ENCODE data around the gene GPR17. TPM values are rescaled to one million over a fixed set of nuclear protein-coding genes. Genes with fewer than 3 reads are reported as not detected.

The GPR17 gene
- total and polyA plus RNA-seq, 9 of the 15 experiments (the other 6 are each of a cell fraction or from before 2014, with no cell fraction given): not detected

GRCh38 chr2:127664065-127664894 is 18.3 kb downstream of the GPR17 start:
- intact Hi-C loops (cut with micrococcal nuclease) (no loop called here), in situ Hi-C loops (cut with MboI) (no loop called here)
- Histone ChIP-seq H3K9ac (ENCODE audit: insufficient read depth in 1 of 2, low read depth in 2 of 2, low read length in 2 of 2) (no peak overlapping the region; a peak in 1 of 4 replicates), H2AFZ (ENCODE audit: low read depth, low read length) (no peak overlapping the region), H3K4me2 (ENCODE audit: insufficient read depth, low read length) (no peak overlapping the region), H3K4me1 (replicated peaks in 1 of 2; ENCODE audit: control insufficient read depth in 2 of 2, insufficient read depth in 2 of 2, low read length in 2 of 2) (peaks cover 2 to 8% of the 10 kb centered on the region in 2 experiments; a peak in 3 of 5 replicates), H3K79me2 (ENCODE audit: control insufficient read depth, insufficient read depth, low read length) (no peaks in the 10 kb centered on the region), H4K20me1 (replicated peaks; ENCODE audit: control insufficient read depth, insufficient read depth, low read length) (no peaks in the 10 kb centered on the region; the same call in 1 of the 2 replicates), H3K36me3 (ENCODE audit: control insufficient read depth, insufficient read depth, low read length) (no peaks in the 10 kb centered on the region), H3K27me3 (ENCODE audit: control insufficient read depth in 2 of 2, insufficient read depth in 2 of 2, low read length in 2 of 2) (peaks cover 38 to 48% of the 10 kb centered on the region in 2 experiments), H3K4me3 (no peak overlapping the region), H3K9me3 (replicated peaks; ENCODE audit: control insufficient read depth, insufficient read depth, low read depth, low read length) (no peaks in the 10 kb centered on the region; the same call in 1 of the 2 replicates), H3K27ac (ENCODE audit: extremely low read depth, low read depth, low read length) (no peak overlapping the region), H3K9me1 (ENCODE audit: control insufficient read depth, insufficient read depth, low read length) (no peaks in the 10 kb centered on the region)
- FAIRE-seq (no peak), DNase-seq (ENCODE audit: extremely low read depth in 1 of 4, low spot score in 3 of 4) (no peak), ATAC-seq (no peak)
- TF ChIP-seq RBM34 (IDR thresholded peaks at IDR 0.05; ENCODE audit: borderline replicate concordance, insufficient read depth, low read length) (no peak), JUNB (CRISPR knock-in tag; conservative IDR thresholded peaks at IDR 0.05) (no peak), ZNF583 (CRISPR knock-in tag; IDR thresholded peaks at IDR 0.05) (no peak), EZH2 (IDR thresholded peaks at IDR 0.05; ENCODE audit: borderline replicate concordance, low read depth, low read length) (peak; percentile 50; the same call in 1 of the 2 replicates), MED1 (CRISPR knock-in tag; IDR thresholded peaks at IDR 0.05; ENCODE audit: borderline replicate concordance) (no peak)
- no TSS peak for BruUV-seq (replicated peaks)
- POLR2A ChIA-PET: interaction anchor here (1.5 kb wide), 1 partner anchor 12 kb away, joined by 3 read pairs; no protein-coding TSS in a partner anchor
- 5% methylated on average over 57 of the region's 69 CpGs for WGBS (ENCODE audit: insufficient coverage, low coverage, missing lambda C conversion rate)
- CTCF ChIA-PET (ENCODE audit: low intra/inter-chr PET ratio): no interaction called here

All from K562 (cell line).